Activated CD4-positive, alpha-beta T cell treated with anti-CD3 and anti-CD28 coated beads for 24 hours (primary cell): ENCODE data around the gene GATD1.

ENCODE experiments used
- DNase-seq, 2 donors: peaks; one replicate each; pipeline ENCODE4 v3.0.0-alpha.2; 2020; ENCODE audit warnings: low read depth in 2 of 2

GATD1 gene

GRCh38 chr11:727281-727701 is 50.0 kb downstream of the GATD1 start:
- no peak for DNase-seq

DNA sequence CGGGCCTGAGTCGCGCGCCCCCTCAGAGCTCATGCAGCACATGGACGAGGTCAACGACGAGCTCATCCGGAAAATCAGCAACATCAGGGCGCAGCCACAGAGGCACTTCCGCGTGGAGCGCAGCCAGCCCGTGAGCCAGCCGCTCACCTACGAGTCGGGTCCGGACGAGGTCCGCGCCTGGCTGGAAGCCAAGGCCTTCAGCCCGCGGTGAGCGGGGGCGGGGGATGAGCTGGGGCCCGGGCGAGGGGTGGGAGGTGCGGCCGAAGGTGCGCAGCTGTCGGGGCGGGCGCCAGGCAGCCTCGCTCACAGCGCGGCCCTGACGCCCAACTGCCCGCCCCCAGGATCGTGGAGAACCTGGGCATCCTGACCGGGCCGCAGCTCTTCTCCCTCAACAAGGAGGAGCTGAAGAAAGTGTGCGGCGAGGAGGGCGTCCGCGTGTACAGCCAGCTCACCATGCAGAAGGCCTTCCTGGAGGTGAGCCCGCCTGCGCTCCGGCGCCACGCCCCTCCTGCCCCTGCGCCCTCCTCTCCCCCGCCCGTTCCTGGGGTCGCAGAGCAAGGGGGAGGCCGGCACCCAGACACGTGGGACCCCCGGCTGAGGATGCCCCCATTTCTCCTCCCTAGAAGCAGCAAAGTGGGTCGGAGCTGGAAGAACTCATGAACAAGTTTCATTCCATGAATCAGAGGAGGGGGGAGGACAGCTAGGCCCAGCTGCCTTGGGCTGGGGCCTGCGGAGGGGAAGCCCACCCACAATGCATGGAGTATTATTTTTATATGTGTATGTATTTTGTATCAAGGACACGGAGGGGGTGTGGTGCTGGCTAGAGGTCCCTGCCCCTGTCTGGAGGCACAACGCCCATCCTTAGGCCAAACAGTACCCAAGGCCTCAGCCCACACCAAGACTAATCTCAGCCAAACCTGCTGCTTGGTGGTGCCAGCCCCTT is 50.7 kb downstream of the GATD1 start:
- DNase-seq: no peak

DNA sequence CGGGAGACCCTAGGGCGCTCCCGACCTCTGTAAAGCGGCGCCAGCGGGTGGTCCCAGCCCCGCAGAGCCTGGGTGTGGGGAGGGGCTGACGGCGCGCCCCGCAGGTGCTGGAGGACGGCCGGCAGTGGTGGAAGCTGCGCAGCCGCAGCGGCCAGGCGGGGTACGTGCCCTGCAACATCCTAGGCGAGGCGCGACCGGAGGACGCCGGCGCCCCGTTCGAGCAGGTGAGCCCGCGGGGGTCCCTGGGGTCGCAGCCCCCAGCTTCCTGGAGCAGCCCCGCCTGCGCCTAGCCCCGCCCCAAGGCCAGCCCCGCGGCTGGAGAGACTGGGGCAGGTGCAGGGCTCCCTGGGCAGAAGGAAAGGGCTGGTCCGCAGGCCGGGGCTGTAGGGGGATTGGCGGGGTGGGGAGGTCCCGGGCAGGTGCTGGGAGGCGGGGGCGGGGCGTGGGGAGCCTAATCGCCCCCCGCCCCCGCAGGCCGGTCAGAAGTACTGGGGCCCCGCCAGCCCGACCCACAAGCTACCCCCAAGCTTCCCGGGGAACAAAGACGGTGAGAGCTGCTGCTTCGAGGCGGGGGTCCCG is 51.6 kb downstream of the GATD1 start:
- DNase-seq: no peak

DNA sequence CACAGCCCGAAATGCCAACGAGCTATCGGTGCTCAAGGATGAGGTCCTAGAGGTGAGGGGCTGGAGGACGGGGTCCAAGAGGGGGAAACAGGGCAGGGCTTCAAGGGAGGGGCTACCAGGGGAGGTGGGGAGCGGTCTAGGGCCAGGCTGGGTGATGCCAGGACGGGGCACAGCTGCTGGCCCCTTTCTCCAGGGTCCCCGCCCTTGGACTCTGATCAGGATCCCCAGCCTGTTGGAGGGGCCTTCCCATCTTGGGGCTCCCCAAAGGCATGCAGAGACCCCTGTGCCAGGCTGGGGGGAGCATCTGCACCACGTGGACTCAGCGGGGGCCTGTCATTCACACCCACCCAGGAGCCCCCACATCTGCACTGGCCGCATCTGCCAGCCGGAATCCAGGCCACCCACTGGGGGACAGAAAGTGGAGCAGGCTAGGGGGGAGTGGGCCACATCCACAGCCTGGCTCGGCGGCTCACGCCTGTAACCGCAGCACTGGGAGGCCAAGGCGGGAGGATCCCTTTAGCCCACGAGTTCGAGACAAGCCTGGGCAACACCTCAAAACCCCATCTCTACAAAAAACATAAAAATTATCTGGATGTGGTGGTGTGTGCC is 52.4 kb downstream of the GATD1 start:
- no peak for DNase-seq

GRCh38 chr11:724049-724777 is 53.1 kb downstream of the GATD1 start:
- DNase-seq: no peak

DNA sequence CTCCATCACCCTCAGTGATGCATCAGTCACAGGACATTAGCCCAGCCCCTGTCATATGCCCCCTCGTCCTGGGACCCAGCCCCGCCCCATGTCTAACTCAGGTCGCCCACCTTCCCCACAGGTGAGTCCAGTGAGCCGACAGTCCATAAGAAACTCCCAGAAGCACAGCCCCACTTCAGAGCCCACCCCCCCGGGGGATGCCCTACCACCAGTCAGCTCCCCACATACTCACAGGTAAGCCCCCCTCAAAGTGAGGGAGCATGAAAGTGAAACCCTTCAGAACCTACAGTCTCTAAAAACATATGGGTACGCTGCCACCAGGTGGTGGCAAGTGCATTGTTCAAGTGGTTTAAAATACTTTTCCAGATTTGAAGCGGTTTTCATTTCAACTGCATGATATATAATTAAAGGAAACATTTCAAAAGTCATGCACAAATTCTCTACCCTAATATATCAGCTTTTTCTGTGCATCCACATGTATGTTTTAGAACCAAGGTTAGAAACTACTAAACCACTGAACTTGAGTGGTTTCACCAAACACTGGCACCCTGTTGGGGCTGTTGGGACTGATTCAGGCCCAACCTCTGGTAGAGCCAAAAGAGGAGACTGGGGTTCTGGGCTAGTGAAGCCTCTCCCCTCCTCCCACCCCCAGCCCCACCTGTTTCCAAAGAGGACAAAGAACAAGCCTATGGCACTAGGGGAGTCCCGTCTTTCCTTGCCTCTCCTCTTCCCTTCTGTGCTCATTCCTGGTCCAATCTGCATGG is 54.0 kb downstream of the GATD1 start:
- no peak for DNase-seq

DNA sequence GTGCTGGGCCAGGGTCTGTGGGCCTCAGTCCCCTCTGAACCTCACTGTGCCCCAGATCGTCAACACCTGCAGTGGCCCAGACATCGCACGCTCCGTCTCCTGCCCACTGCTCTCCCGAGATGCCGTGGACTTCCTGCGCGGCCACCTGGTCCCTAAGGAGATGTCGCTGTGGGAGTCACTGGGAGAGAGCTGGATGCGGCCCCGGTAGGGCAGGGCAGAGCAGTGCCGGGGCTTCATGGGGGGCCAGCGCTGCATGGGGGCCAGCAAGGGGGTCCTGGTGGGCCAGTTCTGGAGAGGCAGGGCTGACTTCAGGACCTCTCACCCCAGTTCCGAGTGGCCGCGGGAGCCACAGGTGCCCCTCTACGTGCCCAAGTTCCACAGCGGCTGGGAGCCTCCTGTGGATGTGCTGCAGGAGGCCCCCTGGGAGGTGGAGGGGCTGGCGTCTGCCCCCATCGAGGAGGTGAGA is 54.9 kb downstream of the GATD1 start:
- DNase-seq: no peak

- DNase-seq: peak in 1 of 2 donors; percentile 33
These were observed 55.4 kb downstream of the GATD1 start for GRCh38 chr11:721741-722345.

DNA sequence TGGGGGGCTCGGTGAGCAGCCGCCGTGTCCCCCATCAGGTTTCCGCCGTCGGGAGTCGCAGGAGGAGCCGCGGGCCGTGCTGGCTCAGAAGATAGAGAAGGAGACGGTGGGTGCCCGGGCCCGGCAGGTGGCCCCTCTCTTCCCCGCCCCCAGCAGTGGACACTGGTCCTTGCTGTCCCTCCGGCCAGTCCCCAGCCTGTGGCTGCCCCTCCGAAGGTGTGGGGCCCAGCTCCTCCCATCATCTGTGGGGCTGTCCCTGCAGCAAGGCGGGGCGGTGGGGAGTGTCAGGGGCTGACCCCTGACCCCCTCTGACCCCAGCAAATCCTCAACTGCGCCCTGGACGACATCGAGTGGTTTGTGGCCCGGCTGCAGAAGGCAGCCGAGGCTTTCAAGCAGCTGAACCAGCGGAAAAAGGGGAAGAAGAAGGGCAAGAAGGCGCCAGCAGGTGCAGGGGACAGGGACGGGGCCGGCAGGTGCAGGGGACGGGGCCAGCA is 56.0 kb downstream of the GATD1 start:
- no peak for DNase-seq

GRCh38 chr11:720642-721246 is 56.5 kb downstream of the GATD1 start:
- peak in 1 of 2 donors; percentile 39 for DNase-seq

DNA sequence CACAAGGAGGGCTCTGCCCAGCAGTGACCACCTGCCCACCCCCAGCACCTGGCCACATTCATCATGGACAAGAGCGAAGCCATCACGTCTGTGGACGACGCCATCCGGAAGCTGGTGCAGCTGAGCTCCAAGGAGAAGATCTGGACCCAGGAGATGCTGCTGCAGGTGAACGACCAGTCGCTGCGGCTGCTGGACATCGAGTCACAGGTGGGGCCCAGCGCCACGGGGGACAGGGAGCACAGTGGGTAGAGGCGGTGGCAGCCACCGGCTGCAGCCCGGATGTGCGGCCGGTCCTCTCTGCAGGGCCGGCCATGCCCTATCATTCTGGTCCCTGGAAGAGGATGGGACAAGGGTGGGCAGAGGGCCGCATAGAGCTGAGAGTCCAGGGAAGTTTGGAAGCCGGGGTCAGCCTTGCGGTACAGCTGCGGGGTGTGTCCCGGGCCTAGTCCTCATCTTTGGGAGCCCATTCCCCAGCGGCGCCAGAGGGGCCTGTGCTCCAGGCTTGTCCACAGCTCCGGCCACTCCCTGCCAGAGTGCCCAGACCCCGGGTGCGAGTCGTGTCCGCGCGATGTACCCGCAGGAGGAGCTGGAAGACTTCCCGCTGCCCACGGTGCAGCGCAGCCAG is 57.2 kb downstream of the GATD1 start:
- DNase-seq: no peak

GRCh38 chr11:719214-720016 is 57.9 kb downstream of the GATD1 start:
- DNase-seq: no peak
